ENCODE results near the gene KRTAP4-8.

DNA sequence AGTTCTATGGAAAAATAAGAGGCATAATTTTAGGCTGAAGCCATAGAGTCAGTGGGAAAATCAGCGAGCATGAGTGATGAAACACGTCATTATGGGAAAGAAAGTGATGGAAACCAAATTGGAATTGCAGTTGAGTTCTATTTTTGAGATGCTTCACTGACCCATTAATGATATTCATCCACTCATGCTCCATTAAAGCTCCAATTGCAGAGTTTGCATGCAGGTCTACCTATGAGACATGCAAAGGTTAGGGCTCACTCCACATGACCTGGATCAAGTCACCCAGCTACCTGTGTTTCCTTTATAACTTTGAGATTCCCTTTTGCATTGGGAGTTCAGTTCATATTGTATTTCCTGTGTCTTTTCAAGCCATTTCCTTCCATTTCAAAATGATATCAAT, 24.3 kb downstream of the KRTAP4-8 start:
- TF ChIP-seq CTCF (IDR thresholded peaks at IDR 0.05) (no peak), POLR2A (IDR thresholded peaks at IDR 0.05) (no peak)
